EH (cell line): Measurements from ENCODE around the gene FRMD4A.
A peak's percentile ranks its signal among the peaks of the same experiment; 100 is the strongest.
"Not testable (repeated sequence)": the region's sequence is repeated elsewhere in the genome, so short reads cannot be mapped to it uniquely, and the experiment has no call there.

Source experiments
- DNase-seq: peaks from one replicate; pipeline ENCODE4 v3.0.0-alpha.2; 2015; ENCODE audit warnings: low read depth

FRMD4A gene

GRCh38 chr10:13787015-13787421 lies 543.7 kb downstream of the FRMD4A start:
- no peak for DNase-seq

GRCh38 chr10:13784067-13784466 lies 546.7 kb downstream of the FRMD4A start:
- peak; percentile 68 for DNase-seq

- no peak for DNase-seq
Observed at GRCh38 chr10:13779748-13780147, 551.0 kb downstream of the FRMD4A start.

- DNase-seq: not testable (repeated sequence)
Observed at GRCh38 chr10:13778693-13778960, 552.1 kb downstream of the FRMD4A start.

- peak; percentile 90 for DNase-seq
Observed at GRCh38 chr10:13776861-13777311, 553.8 kb downstream of the FRMD4A start.

- peak; percentile 91 for DNase-seq
Observed at GRCh38 chr10:13775786-13776775, 554.6 kb downstream of the FRMD4A start.

- no peak for DNase-seq
Observed at GRCh38 chr10:13774303-13774893, 556.3 kb downstream of the FRMD4A start.

GRCh38 chr10:13773496-13774170 lies 557.1 kb downstream of the FRMD4A start:
- peak; percentile 59 for DNase-seq

- no peak for DNase-seq
Observed at GRCh38 chr10:13773043-13773442, 557.7 kb downstream of the FRMD4A start.

GRCh38 chr10:13771992-13772391 lies 558.7 kb downstream of the FRMD4A start:
- no peak for DNase-seq

GRCh38 chr10:13770760-13771493 lies 559.8 kb downstream of the FRMD4A start:
- DNase-seq: no peak

GRCh38 chr10:13769946-13770345 lies 560.8 kb downstream of the FRMD4A start:
- peak; percentile 96 for DNase-seq

GRCh38 chr10:13767676-13768178 lies 563.0 kb downstream of the FRMD4A start:
- no peak for DNase-seq

- not testable (repeated sequence) for DNase-seq
Observed at GRCh38 chr10:13767148-13767547, 563.6 kb downstream of the FRMD4A start.

GRCh38 chr10:13765641-13766341 lies 564.9 kb downstream of the FRMD4A start:
- peak; percentile 38 for DNase-seq

- DNase-seq: no peak
Observed at GRCh38 chr10:13761490-13762091, 569.1 kb downstream of the FRMD4A start.

- DNase-seq: peak; percentile 65
Observed at GRCh38 chr10:13759168-13759567, 571.6 kb downstream of the FRMD4A start.

- DNase-seq: peak; percentile 18
Observed at GRCh38 chr10:13758756-13759155, 572.0 kb downstream of the FRMD4A start.

- DNase-seq: peak; percentile 70
Observed at GRCh38 chr10:13758312-13758711, 572.4 kb downstream of the FRMD4A start.

GRCh38 chr10:13754277-13754676 lies 576.4 kb downstream of the FRMD4A start:
- DNase-seq: no peak
